ENCODE results near the gene MLF2. TPM values are rescaled to one million over a fixed set of nuclear protein-coding genes. Genes with fewer than 3 reads are reported as not detected.

Gene MLF2
- polyA plus RNA-seq, 1 experiment = 241 TPM

DNA sequence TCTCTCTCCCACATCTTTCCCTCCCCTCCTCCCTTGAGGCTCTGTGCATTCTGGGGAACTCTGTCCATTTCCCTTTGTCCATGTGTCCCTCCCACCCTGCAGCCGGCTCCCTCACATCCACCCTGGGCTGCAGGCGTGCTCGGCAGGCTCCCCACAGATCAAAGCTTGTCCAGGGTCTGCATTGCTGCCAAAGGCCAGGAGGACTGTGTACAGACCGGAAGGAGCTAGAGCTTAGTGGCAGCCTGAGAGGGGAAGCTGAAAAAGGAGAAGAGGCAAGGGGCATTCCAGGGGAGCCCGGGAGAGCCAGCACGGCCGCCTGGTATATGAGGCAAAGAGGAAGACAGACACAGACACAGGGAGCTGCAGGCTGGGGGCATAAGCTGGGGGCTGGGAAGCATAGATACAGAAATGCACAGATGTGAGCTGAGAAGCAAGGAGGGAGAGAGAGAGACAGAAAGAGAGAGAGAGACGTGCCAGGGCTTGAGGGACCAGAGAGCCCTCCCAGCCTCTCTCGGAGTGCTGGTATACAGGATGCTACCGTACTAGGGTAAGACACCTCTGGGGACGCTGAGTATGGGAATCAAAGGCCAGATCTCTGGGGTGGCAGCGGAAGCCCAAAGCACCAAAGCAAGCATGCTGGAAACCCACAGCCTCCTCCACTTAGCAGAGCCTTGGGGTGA lies 39.7 kb upstream of the MLF2 start:
- peaks cover 4% of the 10 kb centered on the region for H3K27me3 ChIP-seq (ENCODE audit: control insufficient read depth, insufficient read depth, low read length)
- H3K27ac ChIP-seq (ENCODE audit: low read depth, low read length) = peak overlapping the region; percentile 31
- H3K9me3 ChIP-seq (ENCODE audit: control insufficient read depth, insufficient read depth, low read length) = no peaks in the 10 kb centered on the region
- ChIA-PET CTCF (interaction anchor here (0.7 to 2.1 kb wide), 6 partner anchors 14 to 80 kb away, joined by 3 to 16 read pairs (median 4); partner anchors contain the start of genes MLF2 and SPSB2), POLR2A (interaction anchor here (0.8 to 2.6 kb wide), 2 partner anchors 27 to 40 kb away, joined by 3 to 11 read pairs; partner anchors contain the start of gene MLF2)
- TF ChIP-seq, protein P1, sequence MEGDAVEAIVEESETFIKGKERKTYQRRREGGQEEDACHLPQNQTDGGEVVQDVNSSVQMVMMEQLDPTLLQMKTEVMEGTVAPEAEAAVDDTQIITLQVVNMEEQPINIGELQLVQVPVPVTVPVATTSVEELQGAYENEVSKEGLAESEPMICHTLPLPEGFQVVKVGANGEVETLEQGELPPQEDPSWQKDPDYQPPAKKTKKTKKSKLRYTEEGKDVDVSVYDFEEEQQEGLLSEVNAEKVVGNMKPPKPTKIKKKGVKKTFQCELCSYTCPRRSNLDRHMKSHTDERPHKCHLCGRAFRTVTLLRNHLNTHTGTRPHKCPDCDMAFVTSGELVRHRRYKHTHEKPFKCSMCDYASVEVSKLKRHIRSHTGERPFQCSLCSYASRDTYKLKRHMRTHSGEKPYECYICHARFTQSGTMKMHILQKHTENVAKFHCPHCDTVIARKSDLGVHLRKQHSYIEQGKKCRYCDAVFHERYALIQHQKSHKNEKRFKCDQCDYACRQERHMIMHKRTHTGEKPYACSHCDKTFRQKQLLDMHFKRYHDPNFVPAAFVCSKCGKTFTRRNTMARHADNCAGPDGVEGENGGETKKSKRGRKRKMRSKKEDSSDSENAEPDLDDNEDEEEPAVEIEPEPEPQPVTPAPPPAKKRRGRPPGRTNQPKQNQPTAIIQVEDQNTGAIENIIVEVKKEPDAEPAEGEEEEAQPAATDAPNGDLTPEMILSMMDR (IDR thresholded peaks at IDR 0.05; ENCODE audit: low read depth, low read length) = no peak
- no peak for DNase-seq (ENCODE audit: low read depth, low spot score)
- peak overlapping the region; percentile 31 for H3K4me3 ChIP-seq (ENCODE audit: low read depth, low read length)

DNA sequence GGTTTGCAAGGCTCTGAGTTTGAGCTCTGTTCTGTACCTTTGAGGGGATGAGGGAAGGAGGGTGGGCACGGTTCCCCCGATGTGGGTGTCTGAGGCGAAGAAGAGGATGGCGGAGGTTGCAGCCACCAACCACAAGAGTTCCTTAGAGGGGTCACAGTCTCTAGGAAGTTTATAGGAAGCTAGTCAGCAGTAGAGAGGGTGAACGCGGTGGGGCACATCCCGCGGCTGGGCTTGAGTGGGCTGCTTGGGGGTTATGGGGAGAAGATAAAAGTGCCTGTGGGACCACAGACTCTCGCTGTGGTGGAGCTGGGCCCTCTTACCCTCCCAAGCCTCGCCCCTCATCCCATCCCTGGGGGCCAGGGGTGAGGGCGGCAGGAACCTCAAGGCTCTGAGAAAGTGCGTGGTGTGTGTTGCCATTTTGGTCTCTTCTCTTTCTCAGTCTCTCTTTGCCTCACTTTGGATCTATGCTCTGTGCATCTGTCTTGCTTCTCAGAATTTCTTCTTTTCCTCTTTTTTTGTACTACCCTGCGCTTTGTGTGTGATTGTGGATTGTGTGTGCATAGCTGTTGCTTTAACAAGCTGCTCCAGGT lies 39.1 kb upstream of the MLF2 start:
- POLR2A ChIA-PET = interaction anchor here (2.6 kb wide), 1 partner anchor 39 kb away, joined by 11 read pairs; the partner anchor contains the start of gene MLF2
- Histone ChIP-seq H3K9me3 (ENCODE audit: control insufficient read depth, insufficient read depth, low read length) (no peaks in the 10 kb centered on the region), H3K4me3 (ENCODE audit: low read depth, low read length) (no peak overlapping the region; the same call in 1 of the 2 replicates), H3K27me3 (ENCODE audit: control insufficient read depth, insufficient read depth, low read length) (peaks cover 4% of the 10 kb centered on the region), H3K27ac (ENCODE audit: low read depth, low read length) (peak overlapping the region; percentile 31)
- no peak for DNase-seq (ENCODE audit: low read depth, low spot score)
- TF ChIP-seq, protein P1 (IDR thresholded peaks at IDR 0.05; ENCODE audit: low read depth, low read length) = no peak
- CTCF ChIA-PET = interaction anchor here (0.7 to 2.1 kb wide), 4 partner anchors 14 to 38 kb away, joined by 3 to 16 read pairs (median 4); partner anchors contain the start of gene MLF2

DNA sequence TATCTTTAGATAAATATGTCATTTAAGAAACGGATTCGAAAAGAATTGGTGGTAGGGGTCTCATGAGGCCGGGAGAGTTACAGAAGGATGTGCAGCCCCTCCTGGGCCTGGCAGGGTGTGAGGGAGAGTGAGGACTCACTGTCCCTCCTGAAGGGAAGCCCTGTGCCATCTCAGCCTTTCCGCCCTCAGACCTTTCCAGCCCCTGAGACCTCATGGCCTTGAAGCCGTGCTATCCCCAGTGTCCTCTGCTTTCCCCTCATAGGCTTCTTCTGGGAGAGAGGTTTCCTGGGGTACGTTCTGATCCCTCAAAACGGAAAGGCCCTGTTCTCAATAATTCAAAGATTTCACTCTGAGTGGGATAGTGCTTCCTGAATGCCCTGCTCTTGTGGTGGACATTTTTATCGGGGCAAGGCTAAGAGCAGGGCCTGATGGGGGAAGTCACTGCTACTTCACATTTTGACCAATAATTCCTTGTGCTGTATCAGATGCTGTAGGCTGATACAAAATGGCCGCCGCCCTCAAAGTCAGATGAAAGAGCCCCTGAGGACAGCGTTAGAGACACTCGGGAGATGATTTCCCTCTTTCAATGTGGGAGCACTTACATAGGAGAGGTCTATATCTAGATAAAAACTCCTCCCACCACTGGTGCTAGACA lies 37.7 kb upstream of the MLF2 start:
- DNase-seq (ENCODE audit: low read depth, low spot score) = no peak
- CTCF ChIA-PET = interaction anchor here (1.9 to 2.6 kb wide), 2 partner anchors 24 to 37 kb away, joined by 9 to 15 read pairs; partner anchors contain the start of genes MLF2 and PTMS
- H3K4me3 ChIP-seq (ENCODE audit: low read depth, low read length) = peak overlapping the region; percentile 17; the same call in 1 of the 2 replicates
- TF ChIP-seq, protein P1 (IDR thresholded peaks at IDR 0.05; ENCODE audit: low read depth, low read length) = no peak
- no peaks in the 10 kb centered on the region for H3K9me3 ChIP-seq (ENCODE audit: control insufficient read depth, insufficient read depth, low read length)
- POLR2A ChIA-PET = interaction anchor here (0.5 to 1.5 kb wide), 2 partner anchors 20 to 101 kb away, joined by 3 read pairs; partner anchors contain the start of gene ZNF384
- H3K27me3 ChIP-seq (ENCODE audit: control insufficient read depth, insufficient read depth, low read length) = no peaks in the 10 kb centered on the region
- no peak overlapping the region for H3K27ac ChIP-seq (ENCODE audit: low read depth, low read length)

DNA sequence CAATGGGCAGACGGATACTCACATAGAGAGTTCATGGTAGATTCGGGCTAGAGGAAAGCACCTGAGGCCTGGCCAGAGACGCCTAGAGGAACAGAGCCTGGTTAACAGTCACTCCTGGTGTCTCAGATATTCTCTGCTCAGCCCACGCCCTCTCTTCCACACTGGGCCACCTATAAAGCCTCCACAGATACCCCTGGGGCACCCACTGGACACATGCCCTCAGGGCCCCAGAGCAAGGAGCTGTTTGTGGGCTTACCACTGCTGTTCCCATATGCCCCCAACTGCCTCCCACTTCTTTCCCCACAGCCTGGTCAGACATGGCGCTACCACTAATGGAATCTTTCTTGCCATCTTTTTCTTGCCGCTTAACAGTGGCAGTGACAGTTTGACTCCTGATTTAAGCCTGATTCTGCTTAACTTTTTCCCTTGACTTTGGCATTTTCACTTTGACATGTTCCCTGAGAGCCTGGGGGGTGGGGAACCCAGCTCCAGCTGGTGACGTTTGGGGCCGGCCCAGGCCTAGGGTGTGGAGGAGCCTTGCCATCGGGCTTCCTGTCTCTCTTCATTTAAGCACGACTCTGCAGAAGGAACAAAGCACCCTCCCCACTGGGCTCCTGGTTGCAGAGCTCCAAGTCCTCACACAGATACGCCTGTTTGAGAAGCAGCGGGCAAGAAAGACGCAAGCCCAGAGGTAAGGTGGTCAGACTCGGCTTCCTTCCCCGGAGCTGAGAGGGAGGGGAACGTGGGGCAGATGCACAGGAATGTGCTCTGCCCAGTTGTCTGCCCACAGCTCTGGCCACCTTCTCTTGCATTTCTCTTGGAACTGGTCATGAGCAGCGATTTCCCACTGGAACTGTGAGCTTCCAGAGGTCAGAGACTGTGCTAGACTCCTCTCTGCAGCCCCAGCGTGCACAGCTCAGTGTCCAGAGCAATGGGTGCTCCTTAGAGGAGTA lies 36.3 kb upstream of the MLF2 start, which contains the start of gene CD4:
TSS of gene CD4 (plus strand) at position 557 of the 953 bp plus-strand sequence. CDS start 10,611 bp downstream, outside the sequence.
- no peaks in the 10 kb centered on the region for H3K27me3 ChIP-seq (ENCODE audit: control insufficient read depth, insufficient read depth, low read length)
- ChIA-PET CTCF (interaction anchor here (0.6 to 2.6 kb wide), 5 partner anchors 11 to 232 kb away, joined by 3 to 15 read pairs (median 8); partner anchors contain the start of genes MLF2 and PTMS), POLR2A (interaction anchor here (1.0 to 1.5 kb wide), 4 partner anchors 22 to 36 kb away, joined by 3 to 8 read pairs (median 3); partner anchors contain the start of genes GPR162 and MLF2)
- H3K27ac ChIP-seq (ENCODE audit: low read depth, low read length) = peak within 1 kb of the TSS; percentile 0
- peak within 1 kb of the TSS; percentile 50 for H3K4me3 ChIP-seq (ENCODE audit: low read depth, low read length)
- TF ChIP-seq, protein P1 (IDR thresholded peaks at IDR 0.05; ENCODE audit: low read depth, low read length) = no peak
- DNase-seq (ENCODE audit: low read depth, low spot score) = no peak
- H3K9me3 ChIP-seq (ENCODE audit: control insufficient read depth, insufficient read depth, low read length) = no peaks in the 10 kb centered on the region

Data from AG04450 (cell line).